Mucosa of descending colon (tissue), 3 donors: ENCODE results near the gene VIPR2. TPM values are rescaled to one million over a fixed set of nuclear protein-coding genes. Genes with fewer than 3 reads are reported as not detected.

Experiments used
- ATAC-seq: fragments of 200-7000 bp; cut with Tn5 transposase; one replicate; pipeline ENCODE4 v1.9.1; 2020; ENCODE audit warnings: mild to moderate bottlenecking, moderate library complexity
- DNase-seq, 3 donors: peaks; one replicate each; pipeline ENCODE4 v3.0.0-alpha.2; 2020
- H3K36me3 ChIP-seq: fragments of 200-600 bp; one replicate; pipeline ENCODE4 v1.8.0; 2021; ENCODE audit warnings: low read depth, mild to moderate bottlenecking
- H3K4me1 ChIP-seq: fragments of 200-600 bp; one replicate; pipeline ENCODE4 v1.8.0; 2021; ENCODE audit warnings: low read depth, mild to moderate bottlenecking
- H3K4me3 ChIP-seq: fragments of 200-600 bp; one replicate; pipeline ENCODE4 v1.8.0; 2021; ENCODE audit warnings: mild to moderate bottlenecking
- H3K9me3 ChIP-seq: fragments of 200-600 bp; one replicate; pipeline ENCODE4 v1.8.0; 2021; ENCODE audit warnings: mild to moderate bottlenecking
- intact Hi-C, 2 donors: fragments of 100-400 bp; cut with DNase I in 1 of 2; cut with micrococcal nuclease in 1 of 2; formaldehyde crosslinking; loops; one replicate each; pipeline versions ENCODE4 v1.11.0 to v1.11.1; 2022; cut with DNase I, micrococcal nuclease
- total RNA-seq, 3 donors: library from RNA; stranded (reverse); fragmentation: NEBNext Ultra II Directional in 2 of 3; extraction: Animal tissue kit (Norgen Biotek cat#: 25700) in 2 of 3; gene quantifications; one replicate each; pipeline versions ENCODE4 v1.2.1 to v1.2.4, GENCODE V29; 2021 to 2023
- TF ChIP-seq, protein P1 (sequence below): fragments of 200-600 bp; IDR thresholded peaks from one replicate; pipeline ENCODE4 v1.8.0; 2022; ENCODE audit warnings: antibody characterized with exemption, mild to moderate bottlenecking
- donor health status: DM: no; HTN: no; CAD: no; lungs with moderate emphysema.
- donor health status: DM: no; HTN: no; CAD: no.
- donor health status: DM: no; HTN: yes; CAD: no.

Gene VIPR2
- total RNA-seq, 3 donors from 2014 or later, result 0.58 to 19.8 (median 2.4) TPM

DNA sequence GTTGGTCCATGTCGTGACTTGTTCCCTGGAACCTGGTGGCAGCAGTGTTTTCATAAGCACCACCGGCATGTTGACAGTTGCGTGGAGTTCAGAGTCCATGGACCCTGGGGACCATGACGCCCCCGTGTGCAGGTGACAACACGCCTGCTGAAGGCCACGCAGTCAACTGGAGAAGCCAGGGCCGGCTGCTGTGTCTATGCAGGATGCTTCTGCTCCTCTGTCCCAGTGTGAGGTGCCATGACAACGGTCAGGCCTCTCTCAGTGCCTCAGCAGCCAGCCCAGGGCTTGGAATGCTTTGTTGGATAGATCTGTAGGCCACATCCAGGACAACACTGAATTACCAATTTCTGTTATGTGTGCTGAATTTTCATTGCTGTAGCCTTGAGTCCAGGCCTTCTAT lies 10.7 kb upstream of the VIPR2 start:
- DNase-seq, result no peak
- Histone ChIP-seq H3K4me1 (no peaks in the 10 kb centered on the region), H3K9me3 (no peaks in the 10 kb centered on the region), H3K36me3 (no peaks in the 10 kb centered on the region), H3K4me3 (no peak overlapping the region)
- no peak for ATAC-seq
- TF ChIP-seq, protein P1, sequence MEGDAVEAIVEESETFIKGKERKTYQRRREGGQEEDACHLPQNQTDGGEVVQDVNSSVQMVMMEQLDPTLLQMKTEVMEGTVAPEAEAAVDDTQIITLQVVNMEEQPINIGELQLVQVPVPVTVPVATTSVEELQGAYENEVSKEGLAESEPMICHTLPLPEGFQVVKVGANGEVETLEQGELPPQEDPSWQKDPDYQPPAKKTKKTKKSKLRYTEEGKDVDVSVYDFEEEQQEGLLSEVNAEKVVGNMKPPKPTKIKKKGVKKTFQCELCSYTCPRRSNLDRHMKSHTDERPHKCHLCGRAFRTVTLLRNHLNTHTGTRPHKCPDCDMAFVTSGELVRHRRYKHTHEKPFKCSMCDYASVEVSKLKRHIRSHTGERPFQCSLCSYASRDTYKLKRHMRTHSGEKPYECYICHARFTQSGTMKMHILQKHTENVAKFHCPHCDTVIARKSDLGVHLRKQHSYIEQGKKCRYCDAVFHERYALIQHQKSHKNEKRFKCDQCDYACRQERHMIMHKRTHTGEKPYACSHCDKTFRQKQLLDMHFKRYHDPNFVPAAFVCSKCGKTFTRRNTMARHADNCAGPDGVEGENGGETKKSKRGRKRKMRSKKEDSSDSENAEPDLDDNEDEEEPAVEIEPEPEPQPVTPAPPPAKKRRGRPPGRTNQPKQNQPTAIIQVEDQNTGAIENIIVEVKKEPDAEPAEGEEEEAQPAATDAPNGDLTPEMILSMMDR, result no peak
- intact Hi-C loops, result no loop called here

DNA sequence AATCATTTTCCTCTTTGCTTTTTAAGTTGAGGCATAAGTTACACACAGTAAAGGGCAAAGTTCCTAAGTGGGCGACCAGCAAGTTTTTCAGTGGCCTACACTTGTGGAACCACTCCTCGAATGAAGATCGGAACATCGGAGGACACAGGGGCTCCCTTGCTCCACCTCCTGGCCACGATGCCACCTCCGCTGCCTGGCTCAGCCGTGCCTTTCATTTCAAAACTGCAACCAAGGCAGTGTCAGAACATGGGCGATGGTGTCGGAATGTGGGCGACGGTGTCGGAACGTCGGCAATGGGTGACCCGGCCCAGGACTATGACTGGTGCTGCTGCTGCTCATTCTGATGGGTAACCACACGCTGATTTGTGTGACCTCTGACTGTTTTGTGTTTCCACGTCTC lies 9.6 kb upstream of the VIPR2 start:
- no peaks in the 10 kb centered on the region for H3K4me1 ChIP-seq
- DNase-seq (peak in 1 of 3 donors; percentile 8), ATAC-seq (no peak)
- no peaks in the 10 kb centered on the region for H3K9me3 ChIP-seq
- no peaks in the 10 kb centered on the region for H3K36me3 ChIP-seq
- no peak overlapping the region for H3K4me3 ChIP-seq
- TF ChIP-seq, protein P1, result no peak
- intact Hi-C loops, result no loop called here

DNA sequence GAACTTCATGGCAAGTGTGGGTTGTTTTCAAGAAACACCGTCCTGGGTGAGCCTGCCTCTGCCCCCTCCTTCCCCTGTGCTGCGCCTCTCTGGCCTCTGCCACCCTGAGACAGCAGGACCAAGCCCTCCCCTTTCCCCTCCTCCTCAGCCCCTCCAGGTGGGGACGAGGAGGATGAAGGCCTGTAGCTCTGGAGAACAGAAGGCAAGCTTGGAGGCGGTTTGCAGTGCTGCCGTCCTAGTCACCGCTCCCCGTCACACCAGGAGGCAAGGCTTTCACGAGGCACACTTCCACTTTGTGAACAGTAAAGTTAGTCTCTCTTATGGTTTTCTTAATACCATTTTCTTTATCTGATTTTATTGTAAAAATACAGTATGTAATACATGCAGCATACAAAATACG lies 8.8 kb upstream of the VIPR2 start:
- intact Hi-C loops, result no loop called here
- TF ChIP-seq, protein P1, result no peak
- H3K36me3 ChIP-seq, result no peaks in the 10 kb centered on the region
- no peak for DNase-seq
- no peaks in the 10 kb centered on the region for H3K9me3 ChIP-seq
- no peak for ATAC-seq
- H3K4me3 ChIP-seq, result no peak overlapping the region
- no peaks in the 10 kb centered on the region for H3K4me1 ChIP-seq

DNA sequence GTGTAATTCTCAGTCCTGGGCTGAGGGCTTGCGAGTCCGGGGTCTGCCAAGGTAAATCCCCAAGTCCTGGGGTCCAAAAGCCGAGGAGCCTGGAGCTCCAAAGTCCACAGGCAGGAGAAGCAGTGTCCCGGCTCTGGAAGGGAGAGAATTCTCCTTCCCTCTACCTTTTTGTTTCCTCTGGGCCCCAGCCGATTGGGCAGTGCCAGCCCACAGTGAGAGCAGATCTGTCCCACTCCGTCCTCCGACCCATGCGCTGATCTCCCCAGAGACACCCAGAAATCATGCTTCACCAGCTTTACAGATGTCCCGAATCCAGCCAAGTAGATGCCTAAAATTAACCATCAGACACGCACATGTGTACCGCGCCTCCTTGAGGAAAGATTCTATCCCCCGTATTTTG lies 8.1 kb upstream of the VIPR2 start:
- ATAC-seq, result no peak

DNA sequence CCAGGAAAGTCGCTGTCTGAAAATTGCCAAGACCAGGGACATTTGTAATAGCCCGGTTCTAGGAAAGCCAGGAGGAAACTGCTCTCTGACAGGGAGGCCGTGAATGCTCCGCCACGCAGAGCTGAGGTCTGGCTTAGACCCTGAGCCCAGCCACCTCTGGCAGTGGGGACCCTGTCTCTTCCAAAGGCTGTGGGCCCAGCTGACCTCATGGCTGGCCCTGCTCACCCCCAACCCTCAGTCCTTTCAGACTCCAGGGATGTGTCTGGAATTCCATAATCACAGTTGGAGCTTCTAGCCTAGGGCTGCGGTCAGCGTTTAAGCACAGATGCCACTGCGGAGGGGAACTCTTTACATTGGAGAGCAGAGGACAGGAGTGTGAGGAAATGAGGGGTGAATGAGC lies 6.6 kb upstream of the VIPR2 start:
- Histone ChIP-seq H3K36me3 (no peaks in the 10 kb centered on the region), H3K9me3 (no peaks in the 10 kb centered on the region), H3K4me1 (no peaks in the 10 kb centered on the region), H3K4me3 (no peak overlapping the region)
- DNase-seq (no peak), ATAC-seq (no peak)
- TF ChIP-seq, protein P1, result no peak
- intact Hi-C loops, result no loop called here

More for the DNA sequence above, 8.1 kb upstream of the VIPR2 start:
- H3K9me3 ChIP-seq, result no peaks in the 10 kb centered on the region
- H3K4me1 ChIP-seq, result no peaks in the 10 kb centered on the region
- TF ChIP-seq, protein P1, result no peak
- no peak overlapping the region for H3K4me3 ChIP-seq
- no peak for DNase-seq
- no peaks in the 10 kb centered on the region for H3K36me3 ChIP-seq
- intact Hi-C loops, result no loop called here

DNA sequence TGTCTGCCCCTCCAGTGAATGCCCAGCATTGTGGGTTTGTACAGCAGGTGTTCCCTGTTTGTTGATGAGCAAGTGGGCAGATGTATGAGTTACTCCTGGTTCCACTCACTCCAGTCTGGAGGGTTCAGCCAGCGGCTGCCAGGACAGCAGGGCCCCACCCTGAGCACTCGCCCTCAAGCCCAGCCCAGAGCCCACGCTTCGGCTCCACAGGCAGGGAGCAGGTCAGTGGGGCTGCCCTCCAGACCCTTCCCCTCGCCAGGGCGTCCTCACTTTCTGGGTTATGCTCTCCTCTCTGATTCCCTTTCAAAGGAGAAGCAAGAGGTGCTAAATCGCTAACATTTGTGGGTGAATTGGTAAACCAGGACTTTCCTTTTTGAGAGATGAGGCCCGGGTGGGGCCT lies 4.8 kb upstream of the VIPR2 start:
- TF ChIP-seq, protein P1, result no peak
- Histone ChIP-seq H3K9me3 (no peaks in the 10 kb centered on the region), H3K4me3 (no peak overlapping the region), H3K36me3 (no peaks in the 10 kb centered on the region), H3K4me1 (peaks cover 1% of the 10 kb centered on the region)
- ATAC-seq, result no peak
- DNase-seq, result no peak
- intact Hi-C loops, result no loop called here
